Panc1 (cell line): ENCODE data around the gene C17orf50. TPM values are rescaled to one million over a fixed set of nuclear protein-coding genes. Genes with fewer than 3 reads are reported as not detected.

Experiments
- ATAC-seq: fragments of 200-7000 bp; cut with Tn5 transposase; 2 replicates; pipeline ENCODE4 v1.9.1; 2020; ENCODE audit warnings: mild to moderate bottlenecking, moderate library complexity
- BruUV-seq: library from RNA; stranded (reverse); fragments of 400-500 nt; replicated peaks from 2 replicates; lab custom pipeline; 2021; lab: Mats Ljungman, UMichigan
- CTCF ChIA-PET: fragments of 300-600 bp; sonication (Branson Sonifier 250); formaldehyde crosslinking; loops from one replicate; lab custom pipeline; 2022; ENCODE audit warnings: antibody characterized with exemption; lab: Charles Lee
- POLR2A ChIA-PET: fragments of 300-600 bp; sonication (Branson Sonifier 250); formaldehyde crosslinking; loops from one replicate; lab custom pipeline; 2022; ENCODE audit warnings: antibody characterized with exemption; lab: Charles Lee
- DNase-seq: peaks from one replicate; pipeline ENCODE4 v3.0.0-alpha.2; 2010; ENCODE audit warnings: low read depth, low spot score
- H3K27ac ChIP-seq: 2 replicates; pipeline ENCODE4 v1.5.1; 2011; ENCODE audit warnings: mild to moderate bottlenecking, low read length, inconsistent platforms
- H3K27me3 ChIP-seq: fragments of 200-500 bp; sonication (Bioruptor generic); 2 replicates; pipeline ENCODE4 v1.6.0; 2014; ENCODE audit warnings: low read length, inconsistent platforms; ENCODE audit not compliant: control insufficient read depth, insufficient read depth
- H3K36me3 ChIP-seq: fragments of 200-500 bp; sonication (Bioruptor generic); 2 replicates; pipeline ENCODE4 v1.5.1; 2014; ENCODE audit warnings: inconsistent platforms, mild to moderate bottlenecking, low read length, moderate library complexity; ENCODE audit not compliant: control insufficient read depth, insufficient read depth
- H3K4me1 ChIP-seq: 2 replicates; pipeline ENCODE4 v1.5.1; 2011; ENCODE audit warnings: inconsistent platforms, mild to moderate bottlenecking, low read length, moderate library complexity; ENCODE audit not compliant: control insufficient read depth, insufficient read depth
- H3K4me3 ChIP-seq, 2 experiments: 2 replicates each; pipeline ENCODE4 v1.5.1; 2011 to 2012; ENCODE audit warnings: low read depth in 2 of 2, low read length in 2 of 2, mild to moderate bottlenecking in 2 of 2, inconsistent platforms in 1 of 2, moderate library complexity in 1 of 2
- H3K9me3 ChIP-seq: fragments of 200-500 bp; sonication (Bioruptor generic); 2 replicates; pipeline ENCODE4 v1.5.1; 2014; ENCODE audit warnings: low read depth, mild to moderate bottlenecking, inconsistent platforms, low read length, moderate library complexity; ENCODE audit not compliant: control insufficient read depth, insufficient read depth
- CTCF ChIP-seq: fragments of 450-650 bp; IDR thresholded peaks from 2 replicates; pipeline ENCODE4 v1.5.1; 2017; ENCODE audit warnings: mild to moderate bottlenecking
- POLR2AphosphoS5 ChIP-seq: IDR thresholded peaks from 2 replicates; pipeline ENCODE4 v1.6.1; 2012; ENCODE audit warnings: mild to moderate bottlenecking, low read depth, low read length, moderate library complexity
- SIN3A ChIP-seq: IDR thresholded peaks from 2 replicates; pipeline ENCODE4 v1.6.1; 2012; ENCODE audit warnings: low read depth, mild to moderate bottlenecking, low read length, moderate library complexity, borderline replicate concordance; ENCODE audit not compliant: insufficient read depth
- TCF7L2 ChIP-seq: IDR thresholded peaks from 2 replicates; pipeline ENCODE4 v1.6.1; 2011; ENCODE audit warnings: mild to moderate bottlenecking, low read depth, low read length, inconsistent platforms
- in situ Hi-C: cut with HindIII; loops from 2 replicates; pipeline ENCODE4 v1.10.0; 2016; ENCODE audit warnings: low sequenced_read_pairs, low pct_unique_long_range_greater_than_20kb
- intact Hi-C: fragments of 100-400 bp; cut with micrococcal nuclease; formaldehyde crosslinking; loops from one replicate; pipeline ENCODE4 v1.10.0; 2022; ENCODE audit not compliant: unreplicated experiment
- total RNA-seq: library from RNA; stranded (reverse); gene quantifications from one replicate; pipeline ENCODE4 v1.2.1, GENCODE V29; 2021; ENCODE audit not compliant: unreplicated experiment
- TF ChIP-seq, protein P1 (sequence below), 2 experiments: IDR thresholded peaks; 2 replicates each; pipeline ENCODE4 v1.6.1; 2011 to 2012; ENCODE audit warnings: low read depth in 2 of 2, control low read depth in 1 of 2, low read length in 1 of 2, mild to moderate bottlenecking in 1 of 2, moderate library complexity in 1 of 2; ENCODE audit not compliant: insufficient read depth in 1 of 2

C17orf50 gene
- total RNA-seq, 1 experiment from 2014 or later: not detected

DNA sequence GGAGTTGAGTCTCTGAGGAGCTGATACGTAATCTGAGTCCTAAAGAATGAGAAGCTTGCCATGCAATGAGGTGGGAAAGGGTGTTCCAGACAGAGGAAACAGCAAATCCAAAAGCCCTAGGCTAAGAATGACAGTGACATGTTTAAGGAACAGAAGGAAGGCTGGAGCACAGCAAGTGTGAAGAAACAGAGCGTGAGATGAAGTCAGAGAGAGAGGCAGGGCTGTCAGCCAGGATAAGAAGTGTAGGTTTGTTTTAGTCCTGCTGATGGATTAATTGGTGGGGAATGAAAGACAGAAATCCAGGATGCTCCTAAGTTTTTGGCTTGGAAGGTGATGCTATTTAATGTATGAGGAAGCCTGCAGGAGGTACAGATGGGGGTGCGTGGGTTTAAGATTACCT, 20.3 kb downstream of the C17orf50 start:
- no TSS peak for BruUV-seq
- Histone ChIP-seq H3K4me3 (no peak overlapping the region), H3K4me1 (peaks cover 4% of the 10 kb centered on the region), H3K36me3 (no peaks in the 10 kb centered on the region), H3K27me3 (no peaks in the 10 kb centered on the region), H3K9me3 (no peaks in the 10 kb centered on the region), H3K27ac (no peak overlapping the region)
- DNase-seq (no peak), ATAC-seq (no peak)
- TF ChIP-seq, protein P1, sequence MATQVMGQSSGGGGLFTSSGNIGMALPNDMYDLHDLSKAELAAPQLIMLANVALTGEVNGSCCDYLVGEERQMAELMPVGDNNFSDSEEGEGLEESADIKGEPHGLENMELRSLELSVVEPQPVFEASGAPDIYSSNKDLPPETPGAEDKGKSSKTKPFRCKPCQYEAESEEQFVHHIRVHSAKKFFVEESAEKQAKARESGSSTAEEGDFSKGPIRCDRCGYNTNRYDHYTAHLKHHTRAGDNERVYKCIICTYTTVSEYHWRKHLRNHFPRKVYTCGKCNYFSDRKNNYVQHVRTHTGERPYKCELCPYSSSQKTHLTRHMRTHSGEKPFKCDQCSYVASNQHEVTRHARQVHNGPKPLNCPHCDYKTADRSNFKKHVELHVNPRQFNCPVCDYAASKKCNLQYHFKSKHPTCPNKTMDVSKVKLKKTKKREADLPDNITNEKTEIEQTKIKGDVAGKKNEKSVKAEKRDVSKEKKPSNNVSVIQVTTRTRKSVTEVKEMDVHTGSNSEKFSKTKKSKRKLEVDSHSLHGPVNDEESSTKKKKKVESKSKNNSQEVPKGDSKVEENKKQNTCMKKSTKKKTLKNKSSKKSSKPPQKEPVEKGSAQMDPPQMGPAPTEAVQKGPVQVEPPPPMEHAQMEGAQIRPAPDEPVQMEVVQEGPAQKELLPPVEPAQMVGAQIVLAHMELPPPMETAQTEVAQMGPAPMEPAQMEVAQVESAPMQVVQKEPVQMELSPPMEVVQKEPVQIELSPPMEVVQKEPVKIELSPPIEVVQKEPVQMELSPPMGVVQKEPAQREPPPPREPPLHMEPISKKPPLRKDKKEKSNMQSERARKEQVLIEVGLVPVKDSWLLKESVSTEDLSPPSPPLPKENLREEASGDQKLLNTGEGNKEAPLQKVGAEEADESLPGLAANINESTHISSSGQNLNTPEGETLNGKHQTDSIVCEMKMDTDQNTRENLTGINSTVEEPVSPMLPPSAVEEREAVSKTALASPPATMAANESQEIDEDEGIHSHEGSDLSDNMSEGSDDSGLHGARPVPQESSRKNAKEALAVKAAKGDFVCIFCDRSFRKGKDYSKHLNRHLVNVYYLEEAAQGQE (IDR thresholded peaks at IDR 0.05; ENCODE audit: insufficient read depth in 1 of 2, low read depth in 2 of 2, low read length in 1 of 2): no peak
- TF ChIP-seq TCF7L2 (no peak), POLR2AphosphoS5 (no peak), SIN3A (no peak), CTCF (no peak)
- ChIA-PET CTCF (interaction anchor here (0.6 kb wide), 1 partner anchor 23 kb away, joined by 10 read pairs; no protein-coding TSS in a partner anchor), POLR2A (no interaction called here)
- intact Hi-C loops (no loop called here), in situ Hi-C loops (no loop called here)

DNA sequence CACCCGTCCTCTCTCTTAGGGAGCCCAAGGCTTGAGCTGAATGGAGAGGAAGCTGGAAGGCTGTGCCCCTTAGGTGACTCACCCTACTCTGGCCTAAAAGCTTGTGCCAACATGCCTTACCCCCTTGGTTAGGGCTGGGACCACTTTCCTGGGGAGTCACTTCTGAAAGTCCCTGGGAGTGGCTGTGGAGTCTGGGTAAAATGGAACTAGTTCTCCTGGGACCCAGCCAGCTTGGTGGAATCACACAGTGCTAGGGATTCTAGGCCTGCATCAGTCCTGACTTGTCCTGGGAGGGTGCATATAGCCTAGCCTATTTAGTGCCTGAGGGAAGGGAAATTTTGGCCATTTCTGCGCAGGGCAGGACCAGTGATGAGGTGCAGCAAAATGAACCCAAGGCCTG, 24.2 kb downstream of the C17orf50 start:
- in situ Hi-C loops: no loop called here
- ChIA-PET CTCF (interaction anchor here (0.7 kb wide), 1 partner anchor 15 kb away, joined by 3 read pairs; no protein-coding TSS in a partner anchor), POLR2A (interaction anchor here (1.4 kb wide), 1 partner anchor 12 kb away, joined by 3 read pairs; no protein-coding TSS in a partner anchor)
- Histone ChIP-seq H3K36me3 (no peaks in the 10 kb centered on the region), H3K9me3 (no peaks in the 10 kb centered on the region), H3K27me3 (no peaks in the 10 kb centered on the region), H3K27ac (no peak overlapping the region), H3K4me1 (peaks cover 31% of the 10 kb centered on the region), H3K4me3 (no peak overlapping the region)
- intact Hi-C loops: no loop called here
- DNase-seq (no peak), ATAC-seq (no peak)
- no TSS peak for BruUV-seq
- TF ChIP-seq TCF7L2 (no peak), SIN3A (no peak), POLR2AphosphoS5 (no peak), CTCF (no peak)
- TF ChIP-seq, protein P1 (IDR thresholded peaks at IDR 0.05; ENCODE audit: insufficient read depth in 1 of 2, low read depth in 2 of 2, low read length in 1 of 2): no peak
